ENCODE data around the gene TMED7. TPM values are rescaled to one million over a fixed set of nuclear protein-coding genes. Genes with fewer than 3 reads are reported as not detected.

Gene TMED7
- total and polyA plus RNA-seq, 4 experiments from 2014 or later: 32.1 to 49.5 (median 42.2) TPM

DNA sequence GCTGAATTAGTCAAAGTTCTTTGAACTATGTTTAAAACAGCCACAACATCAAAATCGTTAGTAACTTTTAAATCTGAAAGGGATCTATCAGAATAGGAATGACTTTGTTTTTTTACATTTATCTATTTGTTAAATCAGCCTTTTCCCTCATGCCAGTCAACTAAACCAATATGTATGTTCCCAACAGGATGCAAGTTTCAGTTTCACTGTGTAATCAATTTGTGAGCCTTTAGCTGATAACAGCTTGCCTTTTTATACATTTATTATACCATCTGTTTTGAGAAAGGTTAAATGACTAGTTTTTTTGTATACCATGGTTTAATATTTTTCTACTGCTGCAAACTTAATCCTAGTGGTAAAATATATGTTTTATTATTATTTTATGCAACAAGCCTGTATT is 8.9 kb downstream of the TMED7 start:
- CTCF ChIA-PET (ENCODE audit: partially characterized antibody): interaction anchor here (0.9 to 1.2 kb wide), 2 partner anchors 42 to 305 kb away, joined by 3 to 4 read pairs; no protein-coding TSS in a partner anchor
- POLR2A ChIA-PET (ENCODE audit: partially characterized antibody): interaction anchor here (4.6 kb wide), 1 partner anchor 8 kb away, joined by 20 read pairs; the partner anchor contains the start of gene TMED7
- H3K36me3 Mint-ChIP-seq: peaks cover 47 to 68% of the 10 kb centered on the region in 2 donors
- H3K36me3 ChIP-seq (ENCODE audit: insufficient read depth, low read length): peaks cover 38% of the 10 kb centered on the region
- H3K4me3 Mint-ChIP-seq: no peak overlapping the region
- H3K9me3 Mint-ChIP-seq: no peaks in the 10 kb centered on the region
- DNase-seq: no peak
- peaks cover 2% of the 10 kb centered on the region for H3K4me1 ChIP-seq (ENCODE audit: insufficient read depth, low read length)
- H3K27me3 Mint-ChIP-seq: no peaks in the 10 kb centered on the region
- intact Hi-C loops (cut with micrococcal nuclease): no loop called here
- H3K4me1 Mint-ChIP-seq: peaks cover 6 to 25% (median 16%) of the 10 kb centered on the region in 4 donors
- no peak overlapping the region for H3K27ac ChIP-seq (ENCODE audit: low read depth, low read length)
- no peaks in the 10 kb centered on the region for H3K27me3 ChIP-seq (ENCODE audit: insufficient read depth, low read length)
- no peak overlapping the region for H3K27ac Mint-ChIP-seq
- no peak overlapping the region for H3K4me3 ChIP-seq (ENCODE audit: low read length in 2 of 2)
- no peaks in the 10 kb centered on the region for H3K9me3 ChIP-seq (ENCODE audit: control insufficient read depth in 1 of 2, low read length in 2 of 2)

DNA sequence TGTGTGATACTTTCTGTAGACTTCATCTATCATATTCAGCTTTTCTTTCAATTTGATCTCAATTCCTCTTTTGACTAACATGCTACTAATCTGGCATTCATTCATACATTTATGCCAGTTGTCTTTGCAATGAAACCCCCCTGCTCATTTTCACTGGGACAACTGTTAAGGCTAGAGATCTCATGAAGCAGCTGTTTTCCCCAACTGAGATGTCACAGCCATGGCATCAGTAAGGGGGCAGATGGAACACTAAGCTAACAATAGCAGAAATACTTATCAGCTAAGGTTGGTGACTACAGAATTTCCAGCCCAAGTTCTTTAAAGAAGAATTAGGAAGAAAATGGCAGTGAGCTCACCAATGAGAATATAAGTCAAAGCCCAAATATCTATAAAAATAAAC is 9.4 kb downstream of the TMED7 start:
- intact Hi-C loops (cut with micrococcal nuclease): no loop called here
- no peak for DNase-seq
- Histone ChIP-seq H3K4me3 (ENCODE audit: low read length in 2 of 2) (no peak overlapping the region), H3K27me3 (ENCODE audit: insufficient read depth, low read length) (no peaks in the 10 kb centered on the region), H3K27ac (ENCODE audit: low read depth, low read length) (no peak overlapping the region), H3K9me3 (ENCODE audit: control insufficient read depth in 1 of 2, low read length in 2 of 2) (no peaks in the 10 kb centered on the region), H3K36me3 (ENCODE audit: insufficient read depth, low read length) (peaks cover 38% of the 10 kb centered on the region), H3K4me1 (ENCODE audit: insufficient read depth, low read length) (no peaks in the 10 kb centered on the region)
- Mint-ChIP-seq H3K9me3 (no peaks in the 10 kb centered on the region), H3K4me3 (no peak overlapping the region), H3K4me1 (peaks cover 6 to 27% (median 13%) of the 10 kb centered on the region in 4 donors), H3K27ac (peak overlapping the region in 5 of 7 donors; percentile 9 to 28 (median 19)), H3K27me3 (no peaks in the 10 kb centered on the region), H3K36me3 (peaks cover 47 to 66% of the 10 kb centered on the region in 2 donors)
- ChIA-PET CTCF (ENCODE audit: partially characterized antibody) (interaction anchor here (0.9 to 1.2 kb wide), 2 partner anchors 42 to 305 kb away, joined by 3 to 4 read pairs; no protein-coding TSS in a partner anchor), POLR2A (ENCODE audit: partially characterized antibody) (interaction anchor here (4.6 kb wide), 1 partner anchor 9 kb away, joined by 20 read pairs; the partner anchor contains the start of gene TMED7)

DNA sequence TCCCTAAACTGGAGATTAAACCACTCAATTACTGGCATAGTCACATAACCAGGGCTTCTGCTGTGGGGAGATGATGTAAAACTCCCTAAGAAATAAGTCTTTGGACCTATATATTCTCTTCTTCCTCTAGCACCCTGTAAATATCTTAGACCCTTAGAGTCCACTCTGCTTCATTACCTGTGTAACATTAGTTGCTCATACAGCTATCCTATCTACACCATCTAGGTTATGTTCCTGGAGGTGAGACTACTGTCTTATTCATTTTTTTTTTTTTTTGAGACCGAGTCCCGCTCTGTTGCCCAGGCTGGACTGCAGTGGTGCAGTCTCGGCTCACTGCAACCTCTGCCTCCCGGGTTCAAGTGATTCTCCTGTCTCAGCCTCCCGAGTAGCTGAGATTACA is 14.0 kb downstream of the TMED7 start:
- Histone ChIP-seq H3K9me3 (ENCODE audit: control insufficient read depth in 1 of 2, low read length in 2 of 2) (no peaks in the 10 kb centered on the region), H3K36me3 (ENCODE audit: insufficient read depth, low read length) (peaks cover 19% of the 10 kb centered on the region), H3K27me3 (ENCODE audit: insufficient read depth, low read length) (no peaks in the 10 kb centered on the region), H3K27ac (ENCODE audit: low read depth, low read length) (no peak overlapping the region), H3K4me1 (ENCODE audit: insufficient read depth, low read length) (no peaks in the 10 kb centered on the region), H3K4me3 (ENCODE audit: low read length in 2 of 2) (no peak overlapping the region)
- Mint-ChIP-seq H3K9me3 (no peaks in the 10 kb centered on the region), H3K27me3 (no peaks in the 10 kb centered on the region), H3K27ac (peak overlapping the region in 2 of 7 donors; percentile 9 to 25), H3K4me1 (peaks cover 12 to 23% (median 20%) of the 10 kb centered on the region in 4 donors), H3K4me3 (no peak overlapping the region), H3K36me3 (peaks cover 26 to 44% of the 10 kb centered on the region in 2 donors)
- POLR2A ChIA-PET (ENCODE audit: partially characterized antibody): interaction anchor here (0.6 kb wide), 1 partner anchor 11 kb away, joined by 3 read pairs; no protein-coding TSS in a partner anchor
- DNase-seq: no peak
- CTCF ChIA-PET (ENCODE audit: partially characterized antibody): no interaction called here
- intact Hi-C loops (cut with micrococcal nuclease): no loop called here

DNA sequence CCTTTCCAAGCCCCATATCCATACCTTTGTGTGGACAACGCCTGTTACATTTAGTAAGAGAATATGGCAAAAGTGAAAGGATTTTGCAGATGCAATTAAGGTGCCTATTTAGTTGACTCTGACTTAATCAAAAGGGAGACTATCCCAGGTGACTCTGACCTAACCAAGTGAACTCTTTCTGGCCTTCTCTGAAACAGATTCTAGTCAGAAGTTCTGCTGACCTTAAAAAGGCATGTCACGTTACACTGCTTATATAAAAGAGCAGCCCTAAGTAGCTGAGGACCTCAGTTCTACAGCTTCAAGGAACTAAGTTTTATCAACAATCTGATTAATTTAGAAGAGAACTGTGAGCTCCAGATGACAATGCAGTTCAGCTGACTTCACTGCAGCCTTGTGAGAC is 17.9 kb downstream of the TMED7 start:
- H3K36me3 ChIP-seq (ENCODE audit: insufficient read depth, low read length): no peaks in the 10 kb centered on the region
- Mint-ChIP-seq H3K4me3 (no peak overlapping the region), H3K4me1 (peaks cover 19 to 30% (median 21%) of the 10 kb centered on the region in 4 donors), H3K27me3 (no peaks in the 10 kb centered on the region), H3K36me3 (peaks cover 7 to 20% of the 10 kb centered on the region in 2 donors), H3K27ac (peak overlapping the region in 1 of 7 donors; percentile 74), H3K9me3 (no peaks in the 10 kb centered on the region)
- CTCF ChIA-PET (ENCODE audit: partially characterized antibody): interaction anchor here (1.5 kb wide), 1 partner anchor 27 kb away, joined by 4 read pairs; no protein-coding TSS in a partner anchor
- POLR2A ChIA-PET (ENCODE audit: partially characterized antibody): interaction anchor here (1.1 kb wide), 1 partner anchor 233 kb away, joined by 3 read pairs; the partner anchor contains the start of genes AP3S1 and ATG12
- H3K4me3 ChIP-seq (ENCODE audit: low read length in 2 of 2): no peak overlapping the region
- no peaks in the 10 kb centered on the region for H3K4me1 ChIP-seq (ENCODE audit: insufficient read depth, low read length)
- no peaks in the 10 kb centered on the region for H3K9me3 ChIP-seq (ENCODE audit: control insufficient read depth in 1 of 2, low read length in 2 of 2)
- intact Hi-C loops (cut with micrococcal nuclease): no loop called here
- no peaks in the 10 kb centered on the region for H3K27me3 ChIP-seq (ENCODE audit: insufficient read depth, low read length)
- no peak overlapping the region for H3K27ac ChIP-seq (ENCODE audit: low read depth, low read length)
- DNase-seq: no peak

DNA sequence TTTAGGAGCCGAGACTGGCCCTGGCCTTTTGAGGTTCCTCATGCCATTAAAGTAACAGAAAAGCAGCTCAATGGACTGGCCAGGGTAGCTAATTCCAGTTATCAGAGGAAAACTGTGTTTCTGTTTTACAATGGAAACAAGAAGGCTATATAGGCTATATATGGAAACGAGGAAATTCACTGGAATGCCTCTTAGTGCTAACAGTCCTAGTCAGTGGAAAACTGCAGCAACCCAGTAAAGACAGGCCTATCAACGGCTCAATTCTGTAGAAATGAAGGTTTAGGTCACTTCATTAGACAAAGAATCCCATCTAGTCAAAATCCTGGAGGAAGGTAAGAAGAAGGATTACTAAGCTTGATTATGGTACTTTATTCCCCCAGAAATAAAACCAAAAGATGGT is 20.4 kb downstream of the TMED7 start:
- Mint-ChIP-seq H3K27ac (peak overlapping the region in 1 of 7 donors; percentile 6), H3K4me3 (no peak overlapping the region), H3K4me1 (peaks cover 22 to 30% (median 26%) of the 10 kb centered on the region in 4 donors), H3K27me3 (no peaks in the 10 kb centered on the region), H3K36me3 (peaks cover 3 to 11% of the 10 kb centered on the region in 2 donors), H3K9me3 (peaks cover 0 to under 1% (median 0%) of the 10 kb centered on the region in 8 donors)
- Histone ChIP-seq H3K9me3 (ENCODE audit: control insufficient read depth in 1 of 2, low read length in 2 of 2) (no peaks in the 10 kb centered on the region), H3K27me3 (ENCODE audit: insufficient read depth, low read length) (no peaks in the 10 kb centered on the region), H3K36me3 (ENCODE audit: insufficient read depth, low read length) (no peaks in the 10 kb centered on the region), H3K4me3 (ENCODE audit: low read length in 2 of 2) (no peak overlapping the region), H3K27ac (ENCODE audit: low read depth, low read length) (no peak overlapping the region), H3K4me1 (ENCODE audit: insufficient read depth, low read length) (no peaks in the 10 kb centered on the region)
- CTCF ChIA-PET (ENCODE audit: partially characterized antibody): no interaction called here
- POLR2A ChIA-PET (ENCODE audit: partially characterized antibody): no interaction called here
- DNase-seq: no peak
- intact Hi-C loops (cut with micrococcal nuclease): no loop called here

DNA sequence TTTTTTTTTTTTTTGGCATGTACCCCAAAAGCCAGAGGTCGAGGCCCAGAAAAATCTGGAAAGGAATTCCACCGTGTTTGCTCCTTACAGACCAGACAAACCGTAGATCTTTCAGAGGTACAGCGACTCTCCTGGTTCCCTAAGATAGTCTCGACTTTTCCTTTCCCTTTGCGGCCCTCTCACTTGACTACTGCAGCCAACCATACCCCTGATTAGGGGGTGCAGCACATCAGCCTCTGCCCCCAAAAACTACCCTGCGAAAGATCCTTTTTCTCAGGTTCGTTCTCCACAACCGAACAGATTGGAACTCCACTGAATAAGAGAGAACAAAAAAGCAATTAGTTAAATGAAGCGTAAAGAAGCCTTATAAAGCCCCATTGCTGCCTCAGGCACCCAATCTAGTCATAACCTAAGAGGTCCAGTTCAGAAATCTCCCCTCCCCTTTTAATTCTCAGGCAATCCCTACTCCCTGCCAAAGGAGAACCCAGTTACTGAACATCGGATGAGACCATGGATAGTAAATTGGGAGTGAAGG is 23.2 kb downstream of the TMED7 start:
- no peaks in the 10 kb centered on the region for H3K27me3 ChIP-seq (ENCODE audit: insufficient read depth, low read length)
- Mint-ChIP-seq H3K4me3 (peak overlapping the region; percentile 76 to 91 (median 83)), H3K9me3 (peaks cover 0 to 2% (median 0%) of the 10 kb centered on the region in 8 donors), H3K27ac (peak overlapping the region; percentile 48 to 96 (median 88)), H3K36me3 (peaks cover 3 to 6% of the 10 kb centered on the region in 2 donors), H3K27me3 (peaks cover 0 to 1% of the 10 kb centered on the region in 2 donors), H3K4me1 (peaks cover 13 to 36% (median 18%) of the 10 kb centered on the region in 4 donors)
- peak overlapping the region in 1 of 2 donors; percentile 46 for H3K4me3 ChIP-seq (ENCODE audit: low read length in 2 of 2)
- H3K4me1 ChIP-seq (ENCODE audit: insufficient read depth, low read length): no peaks in the 10 kb centered on the region
- peak overlapping the region; percentile 51 for H3K27ac ChIP-seq (ENCODE audit: low read depth, low read length)
- ChIA-PET POLR2A (ENCODE audit: partially characterized antibody) (interaction anchor here (0.7 to 1.8 kb wide), 3 partner anchors 22 to 307 kb away, joined by 3 to 11 read pairs (median 3); partner anchors contain the start of genes CCDC112 and TMED7), CTCF (ENCODE audit: partially characterized antibody) (no interaction called here)
- intact Hi-C loops (cut with micrococcal nuclease): loop anchor here (1.0 kb wide), 1 partner anchor 21 kb away; no protein-coding TSS in a partner anchor
- no peaks in the 10 kb centered on the region for H3K9me3 ChIP-seq (ENCODE audit: control insufficient read depth in 1 of 2, low read length in 2 of 2)
- no peak for DNase-seq
- H3K36me3 ChIP-seq (ENCODE audit: insufficient read depth, low read length): no peaks in the 10 kb centered on the region
